HG03108 (cell line): Measurements from ENCODE around the gene NSUN3.

ENCODE experiments used
- ATAC-seq: cut with Tn5 transposase; IDR thresholded peaks from one replicate; pipeline ENCODE4 v1.9.1; 2021; ENCODE audit warnings: moderate library complexity; ENCODE audit not compliant: unreplicated experiment

NSUN3 gene

GRCh38 chr3:94176988-94177745, 114.3 kb downstream of the NSUN3 start:
- ATAC-seq, result no peak
